Measurements from ENCODE around the gene B3GALT4. TPM values are rescaled to one million over a fixed set of nuclear protein-coding genes. Genes with fewer than 3 reads are reported as not detected.

The B3GALT4 gene
- total RNA-seq, 1 experiment from 2014 or later, result 7.9 TPM

- DNase-seq (no peak), ATAC-seq (peak; percentile 2; the same call in 1 of the 2 replicates)
- Histone ChIP-seq H3K9ac (ENCODE audit: low read length) (peak overlapping the region; percentile 98), H3K27ac (ENCODE audit: low read length) (peak overlapping the region; percentile 59), H3K4me3 (ENCODE audit: low read length) (peak overlapping the region; percentile 87), H3K4me1 (ENCODE audit: insufficient read depth, low read length) (peaks cover 45% of the 10 kb centered on the region), H4K20me1 (ENCODE audit: low read length) (peaks cover 38% of the 10 kb centered on the region), H3K4me2 (ENCODE audit: low read length) (peak overlapping the region; percentile 98), H3K9me3 (ENCODE audit: low read length) (no peaks in the 10 kb centered on the region), H3K9me2 (replicated peaks; ENCODE audit: low read length) (no peaks in the 10 kb centered on the region), H3K36me3 (ENCODE audit: low read depth, low read length) (peaks cover 47% of the 10 kb centered on the region), H3F3A (ENCODE audit: low read length, unreplicated experiment) (peaks cover 29% of the 10 kb centered on the region), H2AFZ (ENCODE audit: low read length) (no peak overlapping the region), H3K79me2 (ENCODE audit: low read length) (peaks cover 59% of the 10 kb centered on the region), H3K27me3 (ENCODE audit: low read length) (no peaks in the 10 kb centered on the region)
- intact Hi-C loops (cut with micrococcal nuclease), result loop anchor here (10.0 kb wide), 1 partner anchor 68 kb away; the partner anchor contains the start of genes HSD17B8, RING1, RXRB and SLC39A7
- BruUV-seq (replicated peaks), result TSS peak; percentile 61
- POLR2A ChIA-PET (ENCODE audit: unreplicated experiment), result interaction anchor here (0.6 to 1.3 kb wide), 3 partner anchors 17 to 301 kb away, joined by 3 to 4 read pairs (median 3); partner anchors contain the start of genes PFDN6 and WDR46
- CTCF ChIA-PET, result no interaction called here
- TF ChIP-seq EZH2phosphoT487 (IDR thresholded peaks at IDR 0.05; ENCODE audit: borderline replicate concordance, low read length) (no peak), EZH2 (IDR thresholded peaks at IDR 0.05; ENCODE audit: low read length, unreplicated experiment) (no peak)
- TF ChIP-seq, protein P1, sequence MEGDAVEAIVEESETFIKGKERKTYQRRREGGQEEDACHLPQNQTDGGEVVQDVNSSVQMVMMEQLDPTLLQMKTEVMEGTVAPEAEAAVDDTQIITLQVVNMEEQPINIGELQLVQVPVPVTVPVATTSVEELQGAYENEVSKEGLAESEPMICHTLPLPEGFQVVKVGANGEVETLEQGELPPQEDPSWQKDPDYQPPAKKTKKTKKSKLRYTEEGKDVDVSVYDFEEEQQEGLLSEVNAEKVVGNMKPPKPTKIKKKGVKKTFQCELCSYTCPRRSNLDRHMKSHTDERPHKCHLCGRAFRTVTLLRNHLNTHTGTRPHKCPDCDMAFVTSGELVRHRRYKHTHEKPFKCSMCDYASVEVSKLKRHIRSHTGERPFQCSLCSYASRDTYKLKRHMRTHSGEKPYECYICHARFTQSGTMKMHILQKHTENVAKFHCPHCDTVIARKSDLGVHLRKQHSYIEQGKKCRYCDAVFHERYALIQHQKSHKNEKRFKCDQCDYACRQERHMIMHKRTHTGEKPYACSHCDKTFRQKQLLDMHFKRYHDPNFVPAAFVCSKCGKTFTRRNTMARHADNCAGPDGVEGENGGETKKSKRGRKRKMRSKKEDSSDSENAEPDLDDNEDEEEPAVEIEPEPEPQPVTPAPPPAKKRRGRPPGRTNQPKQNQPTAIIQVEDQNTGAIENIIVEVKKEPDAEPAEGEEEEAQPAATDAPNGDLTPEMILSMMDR (conservative IDR thresholded peaks at IDR 0.05; ENCODE audit: low read depth, low read length), result no peak
Measured at GRCh38 chr6:33272275-33273128, 4.4 kb upstream of the B3GALT4 start.

- no peaks in the 10 kb centered on the region for H3K9me3 ChIP-seq (ENCODE audit: low read length)
- H3K9ac ChIP-seq (ENCODE audit: low read length), result peak overlapping the region; percentile 98
- peaks cover 59% of the 10 kb centered on the region for H3K79me2 ChIP-seq (ENCODE audit: low read length)
- TF ChIP-seq EZH2 (IDR thresholded peaks at IDR 0.05; ENCODE audit: low read length, unreplicated experiment) (no peak), EZH2phosphoT487 (IDR thresholded peaks at IDR 0.05; ENCODE audit: borderline replicate concordance, low read length) (no peak)
- TF ChIP-seq, protein P1 (conservative IDR thresholded peaks at IDR 0.05; ENCODE audit: low read depth, low read length), result no peak
- ATAC-seq (no peak), DNase-seq (no peak)
- H3K4me3 ChIP-seq (ENCODE audit: low read length), result peak overlapping the region; percentile 87
- peaks cover 40% of the 10 kb centered on the region for H3K36me3 ChIP-seq (ENCODE audit: low read depth, low read length)
- no peaks in the 10 kb centered on the region for H3K27me3 ChIP-seq (ENCODE audit: low read length)
- BruUV-seq (replicated peaks), result no TSS peak
- peak overlapping the region; percentile 59 for H3K27ac ChIP-seq (ENCODE audit: low read length)
- H2AFZ ChIP-seq (ENCODE audit: low read length), result no peak overlapping the region
- intact Hi-C loops (cut with micrococcal nuclease), result loop anchor here (10.0 kb wide), 1 partner anchor 69 kb away; the partner anchor contains the start of genes HSD17B8, RING1, RXRB and SLC39A7
- H3K9me2 ChIP-seq (replicated peaks; ENCODE audit: low read length), result no peaks in the 10 kb centered on the region
- ChIA-PET CTCF (no interaction called here), POLR2A (ENCODE audit: unreplicated experiment) (no interaction called here)
- H4K20me1 ChIP-seq (ENCODE audit: low read length), result peaks cover 38% of the 10 kb centered on the region
- peaks cover 46% of the 10 kb centered on the region for H3K4me1 ChIP-seq (ENCODE audit: insufficient read depth, low read length)
- peak overlapping the region; percentile 98 for H3K4me2 ChIP-seq (ENCODE audit: low read length)
- H3F3A ChIP-seq (ENCODE audit: low read length, unreplicated experiment), result peaks cover 29% of the 10 kb centered on the region
Measured at GRCh38 chr6:33273129-33273923, 3.6 kb upstream of the B3GALT4 start.

Data from PC-3 (cell line).